ENCODE results near the gene SLC49A4.

The SLC49A4 gene

DNA sequence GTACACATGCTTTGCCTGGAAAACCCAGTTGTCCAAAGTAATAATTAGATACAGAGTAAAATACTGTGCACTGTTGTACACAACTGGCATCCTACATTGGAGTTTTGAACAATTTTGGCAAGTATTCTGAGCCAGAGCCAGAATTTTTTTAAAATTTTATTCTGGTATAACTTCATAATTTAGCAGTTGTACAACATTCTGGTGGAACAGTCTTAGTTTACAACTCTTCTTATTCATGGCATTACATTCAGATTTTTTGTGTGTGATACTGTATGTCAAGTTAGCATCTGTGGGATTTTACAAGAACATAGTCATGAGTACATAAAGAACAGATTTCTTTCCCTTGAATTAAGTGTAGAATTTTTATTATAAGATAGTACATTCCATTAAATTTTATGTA is 67.5 kb downstream of the SLC49A4 start:
- DNase-seq: no peak

DNA sequence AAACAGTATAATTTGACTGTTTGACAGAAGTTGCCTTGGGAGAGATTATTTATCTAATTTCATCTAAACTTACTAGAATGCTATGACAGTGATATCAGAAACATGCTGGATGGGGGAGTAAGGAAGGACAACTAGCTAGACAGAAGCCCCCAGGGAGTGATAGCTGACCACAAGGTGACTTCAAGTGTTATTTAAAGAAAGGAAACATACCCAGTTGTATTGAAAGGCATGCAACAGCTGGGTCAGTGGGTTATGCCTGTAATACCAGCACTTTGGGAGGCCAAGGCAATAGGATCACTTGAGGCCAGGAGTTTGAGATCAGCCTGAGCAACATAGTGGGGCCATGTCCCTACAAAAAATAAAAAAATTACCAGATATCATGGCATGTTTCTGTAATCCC is 69.6 kb downstream of the SLC49A4 start:
- DNase-seq: no peak

GRCh38 chr3:122868322-122868721 is 73.5 kb downstream of the SLC49A4 start:
- no peak for DNase-seq

DNA sequence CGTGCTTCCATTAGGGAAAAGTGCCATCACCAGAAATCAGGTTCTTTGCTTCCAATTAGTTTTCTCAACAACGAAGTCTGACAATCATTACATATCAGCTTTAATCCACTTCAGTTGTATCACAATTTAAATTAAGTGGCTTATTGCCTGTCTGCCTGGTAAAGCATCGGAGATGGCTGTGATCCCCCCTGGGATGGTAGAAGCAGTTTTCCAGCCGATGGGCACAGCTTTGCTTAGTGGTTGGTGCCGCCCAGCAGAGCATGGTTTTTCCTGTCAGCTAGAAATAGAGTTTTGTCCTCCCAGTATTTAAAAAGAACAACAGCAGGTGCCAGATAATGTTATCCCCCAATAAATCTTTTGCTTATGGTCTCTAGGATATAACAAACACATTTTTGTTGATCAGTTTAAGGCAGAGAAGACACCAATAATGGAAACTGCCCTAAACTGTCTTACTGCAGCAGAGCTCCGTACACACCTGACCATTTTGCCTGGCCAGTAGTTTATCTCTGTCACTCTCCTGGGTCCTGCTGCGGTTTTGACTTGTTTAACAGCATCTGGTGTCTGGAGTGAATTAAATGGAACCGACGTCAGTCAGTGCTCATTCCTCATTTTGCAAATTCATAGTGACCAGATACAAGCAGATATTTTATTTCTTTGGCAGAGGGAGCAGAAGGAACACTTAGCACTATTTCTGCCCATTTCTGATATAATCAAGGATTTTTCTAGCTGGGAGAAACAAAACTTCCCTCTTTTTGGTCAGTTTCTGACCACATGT is 79.1 kb downstream of the SLC49A4 start:
- DNase-seq: no peak

- DNase-seq: peak; percentile 9
Observed at GRCh38 chr3:122875547-122876127, 80.8 kb downstream of the SLC49A4 start.

DNA sequence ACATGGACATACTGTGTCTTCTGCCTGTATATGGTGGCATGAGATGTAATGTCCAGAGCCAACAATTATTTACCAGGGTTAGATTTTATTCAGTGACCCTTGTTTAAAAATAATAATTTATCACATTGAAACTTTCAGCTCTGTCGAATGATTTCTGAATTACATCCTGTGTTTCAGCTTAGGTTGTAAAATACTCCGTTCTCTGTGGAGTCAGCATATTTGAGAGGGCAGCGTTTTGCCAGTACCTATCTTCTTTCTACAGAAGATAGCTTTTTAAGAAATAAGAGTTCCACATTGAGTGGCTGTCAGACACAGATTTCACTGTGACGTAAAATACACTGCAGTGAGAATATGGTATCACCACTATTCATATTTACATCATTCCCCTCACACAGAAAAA is 85.3 kb downstream of the SLC49A4 start:
- DNase-seq: no peak

DNA sequence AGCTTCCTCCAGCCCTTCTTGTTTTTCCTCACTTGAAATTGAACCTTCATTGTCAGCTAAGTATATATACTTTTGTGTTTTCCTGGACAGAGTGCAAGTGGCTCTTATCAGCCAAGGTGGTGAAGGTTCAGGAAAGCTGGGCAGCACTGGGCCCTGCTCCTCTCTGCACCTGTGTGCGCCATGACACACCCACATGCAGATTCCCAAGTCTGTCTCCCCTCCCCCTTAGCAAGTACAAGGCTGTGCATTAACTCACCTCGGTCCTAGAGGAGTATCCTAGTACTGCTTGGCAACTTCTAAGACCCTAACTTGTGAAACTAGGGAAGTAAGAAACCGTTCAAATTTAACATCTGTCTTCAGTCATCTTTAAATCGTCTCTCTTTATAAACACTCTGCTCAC is 85.8 kb downstream of the SLC49A4 start:
- no peak for DNase-seq

DNA sequence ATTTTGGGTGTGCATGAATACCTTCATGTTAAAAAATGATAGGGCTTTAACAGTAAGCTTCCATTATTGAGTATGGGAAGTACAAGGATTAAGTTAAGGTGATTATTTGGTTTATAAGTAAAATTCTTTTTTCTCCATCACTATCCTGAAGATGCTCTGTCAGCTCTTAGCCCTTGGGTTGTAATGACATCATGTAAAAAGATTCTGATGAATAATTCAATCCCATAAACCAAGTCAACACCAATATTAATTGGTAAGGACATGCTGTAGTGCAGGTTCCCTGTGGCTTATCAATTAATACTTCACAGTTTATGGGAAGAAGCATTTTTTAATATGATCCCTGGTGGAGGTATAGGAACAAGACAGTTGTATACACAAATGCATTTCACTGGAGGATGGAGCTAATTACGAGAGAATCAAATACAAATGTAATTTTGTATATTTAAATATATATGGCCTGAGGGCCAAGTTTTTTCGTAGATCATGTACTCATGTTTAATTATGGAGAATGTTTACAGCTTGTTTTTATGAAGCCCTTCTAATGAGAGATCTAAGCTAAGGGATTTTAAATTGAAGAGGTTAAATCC is 87.6 kb downstream of the SLC49A4 start:
- no peak for DNase-seq

DNA sequence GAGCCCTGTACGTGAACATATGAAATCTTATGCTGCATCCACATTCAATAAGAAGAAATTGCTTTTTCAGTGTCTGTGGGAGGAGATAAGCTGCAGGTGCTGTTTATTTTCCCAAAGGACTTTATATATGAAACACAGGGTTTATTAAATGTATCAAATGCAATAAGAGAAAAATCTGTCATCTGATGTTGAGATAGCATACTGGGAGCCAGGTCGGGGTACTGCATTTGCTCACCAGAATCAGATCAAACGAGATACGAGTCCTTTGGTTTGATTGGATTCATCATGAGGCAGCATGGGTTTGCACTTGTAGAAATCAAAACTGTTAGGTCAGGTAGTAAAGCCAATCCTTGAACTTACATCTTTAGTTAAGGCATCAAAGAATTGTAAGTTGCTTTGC is 91.4 kb downstream of the SLC49A4 start:
- no peak for DNase-seq

- DNase-seq: no peak
Observed at GRCh38 chr3:122886946-122887345, 92.1 kb downstream of the SLC49A4 start.

DNA sequence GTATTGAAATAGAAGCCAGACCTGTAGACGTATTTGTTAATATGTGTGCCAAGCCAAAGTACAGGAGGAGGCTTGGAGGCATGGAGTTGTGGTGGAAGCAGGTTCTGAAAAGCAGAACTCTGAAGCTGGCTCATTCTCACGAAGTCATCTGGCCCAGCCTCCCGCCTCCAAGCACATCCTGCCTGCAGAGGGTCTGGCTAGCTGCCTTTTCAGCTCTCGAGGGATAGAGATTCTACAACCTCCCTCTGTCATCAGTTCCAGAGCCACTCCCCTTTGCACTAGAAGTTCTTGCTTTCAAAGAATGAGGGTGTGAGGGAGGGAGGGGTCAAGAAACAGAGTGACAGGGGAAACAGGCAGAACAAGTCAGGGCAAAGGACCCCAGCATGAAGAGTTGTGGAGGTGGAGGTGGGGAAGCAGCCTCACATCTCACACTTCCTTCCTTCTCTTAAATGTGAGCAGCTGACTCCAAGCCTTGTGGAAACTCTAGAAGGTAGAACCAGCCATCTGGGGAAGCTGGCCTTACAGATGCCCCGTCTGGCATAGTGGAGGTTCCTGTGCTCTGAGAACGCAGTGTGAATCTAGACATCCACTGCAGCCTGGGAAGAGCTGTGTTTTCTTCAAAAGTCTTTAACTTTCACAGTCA is 95.3 kb downstream of the SLC49A4 start:
- peak; percentile 10 for DNase-seq

DNA sequence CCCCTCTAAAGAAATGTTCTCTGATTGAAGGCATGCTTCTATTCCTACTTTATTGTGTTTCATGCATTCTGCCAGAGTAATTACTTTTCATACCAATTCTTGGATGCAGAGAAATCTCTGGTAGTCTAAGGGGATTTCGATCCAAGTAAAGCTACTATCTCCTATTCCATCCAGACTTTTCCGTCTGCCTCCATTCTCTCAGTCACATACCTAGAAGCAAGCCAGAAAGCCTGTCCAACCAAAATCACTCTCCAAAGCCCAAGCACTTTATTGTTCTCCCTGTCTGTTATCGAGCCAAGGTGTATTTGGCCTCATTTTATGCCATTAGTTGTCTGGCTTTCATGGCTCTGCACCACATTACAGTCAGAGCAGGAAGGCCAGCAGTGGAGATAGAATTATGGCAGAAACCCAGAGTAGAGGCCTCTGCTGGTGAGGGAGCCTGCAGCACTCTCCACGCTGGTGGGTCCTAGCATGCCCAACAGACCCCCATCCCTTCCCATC is 95.9 kb downstream of the SLC49A4 start:
- no peak for DNase-seq

- no peak for DNase-seq
Observed at GRCh38 chr3:122892118-122892960, 97.5 kb downstream of the SLC49A4 start.

DNA sequence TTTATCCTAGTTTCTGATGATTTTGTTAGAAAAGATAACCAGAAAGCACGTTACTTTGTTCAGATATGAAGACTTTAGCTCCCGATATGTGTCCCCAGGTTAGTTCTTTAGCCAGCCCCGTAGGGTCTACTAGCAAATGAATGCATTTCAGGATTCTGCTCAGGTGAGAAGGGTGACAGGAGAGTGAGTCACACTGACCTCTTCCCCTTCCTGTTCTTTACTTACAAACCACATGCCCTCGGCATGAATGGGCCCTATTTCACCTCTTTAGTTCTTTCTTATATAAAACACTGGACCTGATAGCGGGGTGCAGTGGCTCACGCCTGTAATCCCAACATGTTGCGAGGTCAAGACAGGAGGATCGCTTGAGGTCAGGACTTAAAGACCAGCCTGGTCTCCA is 98.4 kb downstream of the SLC49A4 start:
- DNase-seq: peak; percentile 27

DNA sequence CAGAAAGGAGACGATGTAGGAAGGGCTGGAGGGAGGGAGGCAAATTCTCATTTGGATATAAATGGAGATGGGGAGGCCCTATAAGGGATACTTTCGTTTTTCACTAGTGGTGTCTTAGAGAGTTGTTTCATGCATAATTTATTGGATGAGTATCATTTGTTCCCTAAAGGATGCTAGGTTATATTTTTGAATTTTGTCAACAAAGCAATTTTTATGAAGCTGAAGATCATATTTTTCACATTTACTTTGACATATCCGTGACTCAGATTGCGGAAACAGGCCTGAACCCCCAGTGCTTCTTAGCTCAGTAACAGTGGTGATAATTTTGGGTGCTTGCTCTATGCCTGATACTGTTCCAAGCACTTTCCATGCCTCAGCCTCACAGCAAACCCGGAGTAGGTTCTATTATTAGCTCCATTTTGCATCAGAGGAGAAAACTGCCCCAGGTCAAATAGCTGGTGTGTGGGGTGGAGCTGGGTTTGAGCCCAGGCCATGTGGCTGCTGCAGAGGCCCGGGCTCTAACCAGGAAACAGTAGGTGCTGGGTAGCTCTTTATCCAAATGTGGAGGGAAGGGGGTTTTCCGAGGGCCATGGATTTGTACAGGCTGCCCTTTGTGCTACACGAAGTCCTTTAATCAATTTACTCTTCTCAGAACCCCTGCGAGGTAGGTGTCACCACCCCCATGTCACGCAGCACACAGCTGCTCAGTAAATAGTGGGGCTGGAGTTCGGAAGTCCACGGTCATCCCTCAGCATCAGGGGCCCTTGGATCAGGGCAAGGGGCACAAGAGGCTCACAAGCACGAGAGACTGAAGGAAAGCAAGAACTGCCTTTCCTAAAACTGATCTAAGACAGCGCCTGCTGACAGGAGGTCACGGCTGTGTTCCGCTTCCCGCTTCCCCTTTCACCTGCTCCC is 99.1 kb downstream of the SLC49A4 start:
- no peak for DNase-seq

DNA sequence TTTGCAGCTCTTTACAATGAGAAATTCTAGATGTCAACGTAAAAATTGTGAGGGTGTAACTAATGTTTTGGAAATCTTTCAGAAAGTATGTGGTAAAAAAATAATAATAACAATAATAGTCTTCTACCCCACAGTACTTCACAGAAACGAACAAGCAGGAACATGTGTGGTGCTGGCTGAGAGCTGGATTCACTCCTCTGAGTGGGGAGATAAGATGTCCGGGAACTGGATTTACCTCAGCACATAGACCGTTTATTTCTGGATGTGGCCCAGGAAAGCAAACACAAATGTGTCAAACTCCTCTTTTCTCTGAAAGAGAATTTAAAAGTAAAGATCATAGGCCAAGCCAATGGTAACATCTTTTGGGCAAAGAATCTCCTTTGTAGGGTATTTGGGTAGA is 103.4 kb downstream of the SLC49A4 start:
- no peak for DNase-seq

DNA sequence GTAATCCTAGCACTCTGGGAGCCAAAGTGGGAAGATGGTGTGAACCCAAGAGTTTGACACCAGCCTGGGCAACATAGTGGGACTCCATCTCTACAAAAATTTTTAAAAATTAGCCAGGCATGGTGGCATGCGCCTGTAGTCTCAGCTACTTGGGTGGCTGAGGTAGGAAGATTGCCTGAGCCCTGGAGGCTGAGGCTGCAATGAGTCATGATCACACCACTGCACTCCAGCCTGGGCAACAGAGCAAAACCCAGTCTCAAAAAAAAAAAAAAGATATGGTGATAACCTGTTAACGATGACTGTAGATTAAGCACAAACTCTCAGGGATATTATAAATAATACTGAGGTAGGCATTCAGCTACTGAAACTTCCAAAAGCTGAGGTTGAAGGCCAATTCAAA is 107.5 kb downstream of the SLC49A4 start:
- no peak for DNase-seq

- no peak for DNase-seq
Observed at GRCh38 chr3:122903171-122903570, 108.3 kb downstream of the SLC49A4 start.

DNA sequence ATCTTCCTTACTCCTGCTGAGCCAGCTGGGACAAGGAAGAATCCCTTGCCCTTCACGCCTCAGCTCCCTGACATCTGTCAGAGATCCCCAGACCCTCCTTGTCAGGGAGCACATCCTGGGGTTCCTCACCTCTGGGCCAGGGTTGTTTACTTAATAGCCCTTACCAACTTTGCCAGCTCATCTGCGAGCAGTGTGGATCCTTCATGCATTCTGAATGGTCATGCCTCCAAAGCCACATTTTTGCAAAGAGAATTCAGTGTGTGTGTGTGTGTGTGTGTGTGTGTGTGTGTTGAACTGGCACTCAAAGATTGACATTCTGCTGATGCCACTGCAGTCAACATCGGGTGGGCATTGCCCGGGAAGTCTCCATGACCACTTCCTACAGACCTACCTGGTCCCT is 112.6 kb downstream of the SLC49A4 start:
- no peak for DNase-seq

DNA sequence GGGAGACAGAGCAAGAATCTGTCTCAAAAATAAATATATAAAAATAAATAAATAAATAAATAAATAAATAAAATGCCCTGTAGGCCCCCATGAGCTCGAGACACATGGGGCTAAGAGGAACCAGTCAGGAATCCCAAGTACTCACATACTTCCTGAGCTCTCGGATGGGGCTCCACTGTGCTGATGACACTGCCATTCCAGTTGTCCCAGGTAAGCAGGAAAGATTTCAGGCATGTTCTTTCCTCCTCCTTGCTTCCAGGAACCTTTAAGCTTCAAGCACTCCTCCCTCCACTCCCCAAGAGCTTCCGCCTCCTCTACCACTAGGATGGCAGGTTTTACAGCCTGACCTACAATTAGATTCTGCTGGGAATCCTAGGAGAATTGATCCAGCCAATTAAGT is 113.4 kb downstream of the SLC49A4 start:
- no peak for DNase-seq

GRCh38 chr3:122911901-122912300 is 117.0 kb downstream of the SLC49A4 start:
- DNase-seq: no peak
